Prostate gland (tissue), 2 donors: ENCODE results near the gene LRBA. TPM values are rescaled to one million over a fixed set of nuclear protein-coding genes. Genes with fewer than 3 reads are reported as not detected.

Source experiments
- DNase-seq: peaks from one replicate; pipeline ENCODE4 v3.0.0-alpha.2; 2019; ENCODE audit warnings: low spot score
- H3K27ac ChIP-seq, 2 donors: fragments of 200-600 bp; sonication (generic); 2 replicates each; pipeline ENCODE4 v1.5.1; 2017 to 2019
- H3K27me3 ChIP-seq: fragments of 200-600 bp; sonication (generic); replicated peaks from 2 replicates; pipeline ENCODE4 v1.5.1; 2019; ENCODE audit not compliant: insufficient read depth
- H3K36me3 ChIP-seq, 2 donors: fragments of 200-600 bp; sonication (generic); 1 replicate in 1 of 2; 2 replicates in 1 of 2; pipeline versions ENCODE4 v1.5.1 to v1.8.1; 2017 to 2019
- H3K4me1 ChIP-seq: fragments of 200-600 bp; sonication (generic); replicated peaks from 2 replicates; pipeline ENCODE4 v1.5.1; 2019
- H3K4me3 ChIP-seq, 2 donors: fragments of 200-600 bp; sonication (generic); 2 replicates each; pipeline ENCODE4 v1.5.1; 2017 to 2019
- H3K9me3 ChIP-seq: fragments of 200-600 bp; sonication (generic); 2 replicates; pipeline ENCODE4 v1.5.1; 2017
- POLR2A ChIP-seq: fragments of 450-650 bp; IDR thresholded peaks from one replicate; pipeline ENCODE4 v1.6.1; 2016; ENCODE audit warnings: antibody characterized with exemption, mild to moderate bottlenecking
- POLR2AphosphoS5 ChIP-seq: sonication (generic); formaldehyde crosslinking; IDR thresholded peaks from one replicate; pipeline ENCODE4 v1.6.1; 2017; ENCODE audit warnings: antibody characterized with exemption
- WGBS: methylation state at CpG from one replicate; pipeline ENCODE4 v1.1.5; 2018; 5-methylcytosine and 5-hydroxymethylcytosine counted together
- intact Hi-C: fragments of 100-400 bp; cut with DNase I; formaldehyde crosslinking; loops from one replicate; pipeline ENCODE4 v1.14.2; 2022
- total RNA-seq, 2 donors: library from RNA; depleted of rRNA; stranded (reverse); fragments of >200 nt; gene quantifications; one replicate each; pipeline ENCODE4 v1.1.0, GENCODE V29; 2016
- TF ChIP-seq, protein P1 (sequence below), 4 experiments: fragments of 200-600 bp in 2 of 4; fragments of 450-650 bp in 2 of 4; sonication (generic) in 2 of 4; IDR thresholded peaks; 1 replicate in 3 of 4; 2 replicates in 1 of 4; pipeline ENCODE4 v1.5.1; 2016 to 2019; ENCODE audit warnings: antibody characterized with exemption in 4 of 4, mild to moderate bottlenecking in 2 of 4, moderate library complexity in 2 of 4

LRBA gene
- total RNA-seq, 2 donors from 2014 or later: 69.8 to 79.8 TPM

DNA sequence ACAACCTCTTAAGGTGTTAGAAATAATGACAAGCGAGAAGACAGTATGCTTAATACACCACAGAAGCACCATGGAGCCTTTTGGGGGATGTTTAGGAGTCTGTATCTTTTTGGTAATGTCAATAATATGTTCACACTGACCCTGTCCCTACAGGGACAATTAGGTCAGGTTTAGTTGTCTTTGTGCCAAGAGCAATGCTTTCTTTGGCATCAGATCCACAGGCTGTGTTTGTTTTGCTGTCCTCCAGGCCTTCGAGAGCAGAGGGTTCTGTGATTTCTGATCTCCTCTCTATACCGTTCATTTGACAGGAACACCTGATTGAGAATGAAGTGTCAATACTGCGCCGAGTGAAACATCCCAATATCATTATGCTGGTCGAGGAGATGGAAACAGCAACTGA, 783.1 kb downstream of the LRBA start:
- no peak overlapping the region for H3K27ac ChIP-seq
- no peak overlapping the region for H3K4me3 ChIP-seq
- H3K27me3 ChIP-seq: no peaks in the 10 kb centered on the region
- no peak for DNase-seq
- WGBS: 54% methylated on average over 6 of the region's 6 CpGs
- H3K4me1 ChIP-seq: no peaks in the 10 kb centered on the region
- no peaks in the 10 kb centered on the region for H3K9me3 ChIP-seq
- intact Hi-C loops: no loop called here
- no peaks in the 10 kb centered on the region for H3K36me3 ChIP-seq
- TF ChIP-seq POLR2AphosphoS5 (no peak), POLR2A (no peak)
- TF ChIP-seq, protein P1, sequence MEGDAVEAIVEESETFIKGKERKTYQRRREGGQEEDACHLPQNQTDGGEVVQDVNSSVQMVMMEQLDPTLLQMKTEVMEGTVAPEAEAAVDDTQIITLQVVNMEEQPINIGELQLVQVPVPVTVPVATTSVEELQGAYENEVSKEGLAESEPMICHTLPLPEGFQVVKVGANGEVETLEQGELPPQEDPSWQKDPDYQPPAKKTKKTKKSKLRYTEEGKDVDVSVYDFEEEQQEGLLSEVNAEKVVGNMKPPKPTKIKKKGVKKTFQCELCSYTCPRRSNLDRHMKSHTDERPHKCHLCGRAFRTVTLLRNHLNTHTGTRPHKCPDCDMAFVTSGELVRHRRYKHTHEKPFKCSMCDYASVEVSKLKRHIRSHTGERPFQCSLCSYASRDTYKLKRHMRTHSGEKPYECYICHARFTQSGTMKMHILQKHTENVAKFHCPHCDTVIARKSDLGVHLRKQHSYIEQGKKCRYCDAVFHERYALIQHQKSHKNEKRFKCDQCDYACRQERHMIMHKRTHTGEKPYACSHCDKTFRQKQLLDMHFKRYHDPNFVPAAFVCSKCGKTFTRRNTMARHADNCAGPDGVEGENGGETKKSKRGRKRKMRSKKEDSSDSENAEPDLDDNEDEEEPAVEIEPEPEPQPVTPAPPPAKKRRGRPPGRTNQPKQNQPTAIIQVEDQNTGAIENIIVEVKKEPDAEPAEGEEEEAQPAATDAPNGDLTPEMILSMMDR (IDR thresholded peaks at IDR 0.05): no peak

DNA sequence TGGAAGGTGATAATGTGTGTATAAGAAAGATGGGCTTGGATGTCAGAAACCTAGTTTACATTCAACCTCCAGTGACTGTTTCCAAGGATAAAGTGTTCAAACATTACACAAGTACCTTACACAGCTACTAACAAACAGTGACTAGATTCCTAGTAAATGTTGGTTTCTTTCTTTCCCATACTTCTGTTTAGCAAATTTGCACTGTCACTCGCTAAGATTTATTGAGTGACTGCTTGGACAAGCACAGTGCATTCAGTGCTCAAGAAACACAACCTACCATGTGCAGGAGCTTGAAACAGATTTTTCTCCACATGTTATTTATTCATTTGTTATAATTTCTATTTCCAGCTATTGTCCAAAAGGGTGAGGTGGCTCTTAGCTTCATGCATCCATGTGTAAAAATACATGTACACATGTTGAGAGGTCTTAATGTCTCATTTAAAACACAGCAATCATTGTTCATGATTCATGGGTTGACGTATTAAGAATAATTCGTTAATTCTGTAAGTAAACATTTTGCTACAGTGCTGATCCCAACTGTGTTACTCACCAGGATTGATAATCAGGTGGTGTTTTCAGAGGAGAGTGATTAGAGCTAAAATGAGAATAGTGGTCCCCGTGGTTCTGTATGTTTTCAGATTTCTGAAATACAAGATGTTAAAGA, 783.8 kb downstream of the LRBA start:
- Histone ChIP-seq H3K4me1 (no peaks in the 10 kb centered on the region), H3K9me3 (no peaks in the 10 kb centered on the region), H3K27me3 (no peaks in the 10 kb centered on the region), H3K27ac (no peak overlapping the region), H3K36me3 (no peaks in the 10 kb centered on the region), H3K4me3 (no peak overlapping the region)
- DNase-seq: no peak
- 86% methylated on average over 4 of the region's 4 CpGs for WGBS
- TF ChIP-seq POLR2A (no peak), POLR2AphosphoS5 (no peak)
- TF ChIP-seq, protein P1 (IDR thresholded peaks at IDR 0.05): no peak
- intact Hi-C loops: no loop called here

DNA sequence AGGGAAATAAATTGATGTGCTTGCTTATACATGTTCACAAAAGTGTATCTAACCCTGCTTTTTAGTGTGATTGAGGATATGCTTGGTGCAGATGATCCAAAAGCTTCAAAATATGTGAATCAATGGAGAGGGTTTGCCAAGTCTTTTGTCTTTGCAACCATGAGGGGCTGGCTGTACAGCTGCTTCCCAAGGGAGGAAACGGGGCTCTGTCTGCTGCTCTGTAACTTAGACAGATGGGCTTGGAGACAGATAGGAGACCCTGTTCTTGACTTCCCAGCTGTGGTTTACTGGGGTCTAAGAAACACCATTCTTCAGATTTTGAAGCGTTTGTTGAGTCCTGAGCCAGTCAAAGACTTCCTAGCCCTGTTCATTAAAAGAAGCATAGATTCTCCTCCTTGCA, 784.5 kb downstream of the LRBA start:
- no peak overlapping the region for H3K27ac ChIP-seq
- H3K4me1 ChIP-seq: no peaks in the 10 kb centered on the region
- 84% methylated on average over 2 of the region's 2 CpGs for WGBS
- H3K27me3 ChIP-seq: no peaks in the 10 kb centered on the region
- no peak overlapping the region for H3K4me3 ChIP-seq
- H3K36me3 ChIP-seq: no peaks in the 10 kb centered on the region
- no peak for DNase-seq
- intact Hi-C loops: no loop called here
- H3K9me3 ChIP-seq: no peaks in the 10 kb centered on the region
- TF ChIP-seq POLR2AphosphoS5 (no peak), POLR2A (no peak)
- TF ChIP-seq, protein P1 (IDR thresholded peaks at IDR 0.05): no peak

DNA sequence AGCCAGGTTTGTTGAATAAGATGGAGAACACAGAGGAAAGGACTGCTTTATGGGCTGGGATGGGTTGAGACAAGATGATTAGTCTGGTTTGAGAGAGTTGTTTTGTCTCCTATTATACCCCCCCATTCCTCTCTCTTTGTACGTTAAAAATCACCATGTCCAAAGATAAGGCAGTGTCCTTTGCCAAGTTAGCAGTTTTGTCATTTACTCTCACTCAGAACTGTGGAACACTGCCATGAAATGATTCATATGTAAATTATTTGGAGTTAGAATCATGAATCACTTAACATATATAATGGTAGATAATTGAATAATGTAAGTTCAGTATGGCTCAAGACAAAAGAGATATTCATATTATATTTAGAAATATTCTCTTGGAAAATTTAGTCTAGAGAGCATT, 785.6 kb downstream of the LRBA start:
- DNase-seq: no peak
- no peaks in the 10 kb centered on the region for H3K4me1 ChIP-seq
- H3K27ac ChIP-seq: no peak overlapping the region
- intact Hi-C loops: no loop called here
- 13% methylated on average over 1 of the region's 1 CpG for WGBS
- H3K36me3 ChIP-seq: no peaks in the 10 kb centered on the region
- no peaks in the 10 kb centered on the region for H3K9me3 ChIP-seq
- H3K4me3 ChIP-seq: no peak overlapping the region
- H3K27me3 ChIP-seq: no peaks in the 10 kb centered on the region
- TF ChIP-seq POLR2A (no peak), POLR2AphosphoS5 (no peak)
- TF ChIP-seq, protein P1 (IDR thresholded peaks at IDR 0.05): no peak

DNA sequence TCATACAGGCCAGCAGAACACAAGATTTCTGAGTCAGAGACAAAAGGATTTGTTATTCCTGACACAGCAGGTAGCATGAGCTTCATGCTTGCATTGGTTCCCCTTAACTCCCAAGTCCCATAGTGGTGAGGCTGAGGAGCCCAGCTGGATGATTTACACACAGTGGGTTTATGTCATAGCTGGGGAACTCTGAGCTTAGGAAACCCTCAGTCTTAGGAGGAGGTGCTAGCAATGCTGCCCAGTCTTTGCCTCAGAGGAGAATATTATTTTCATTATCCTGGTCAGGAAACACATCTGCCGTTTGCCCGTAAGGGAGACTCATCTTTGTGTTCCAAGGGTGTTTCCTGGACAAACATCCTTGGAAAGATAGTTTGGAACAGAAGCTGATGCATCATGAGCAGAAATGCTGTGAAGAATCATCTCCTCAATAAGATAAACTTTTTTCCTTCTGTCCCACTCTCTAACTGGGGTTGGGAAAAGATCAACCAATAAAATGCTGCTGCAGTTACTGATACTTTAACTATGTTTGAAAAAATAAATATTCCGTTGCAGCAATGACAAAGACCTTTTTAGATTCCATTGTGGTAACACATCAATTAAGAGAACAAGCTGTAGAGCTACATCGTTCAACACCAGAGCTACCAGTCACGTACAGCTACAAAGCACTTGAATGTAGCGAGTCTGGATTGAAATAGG, 790.0 kb downstream of the LRBA start:
- WGBS: 61% methylated on average over 6 of the region's 6 CpGs
- no peaks in the 10 kb centered on the region for H3K27me3 ChIP-seq
- H3K4me1 ChIP-seq: no peaks in the 10 kb centered on the region
- no peak overlapping the region for H3K27ac ChIP-seq
- no peaks in the 10 kb centered on the region for H3K36me3 ChIP-seq
- intact Hi-C loops: no loop called here
- no peak for DNase-seq
- TF ChIP-seq POLR2A: no peak
- TF ChIP-seq POLR2AphosphoS5: no peak
- TF ChIP-seq, protein P1 (IDR thresholded peaks at IDR 0.05): no peak
- H3K4me3 ChIP-seq: no peak overlapping the region
- H3K9me3 ChIP-seq: no peaks in the 10 kb centered on the region
